Measurements from ENCODE around the gene ADCY3. TPM values are rescaled to one million over a fixed set of nuclear protein-coding genes. Genes with fewer than 3 reads are reported as not detected.

The ADCY3 gene
- total RNA-seq, 1 experiment from 2014 or later, result 39.5 TPM

GRCh38 chr2:24909555-24910177, 10.4 kb downstream of the ADCY3 start:
- no peak overlapping the region for H2BK20ac ChIP-seq (ENCODE audit: low read depth, low read length, poor library complexity, severe bottlenecking)
- no peak overlapping the region for H3K18ac ChIP-seq (ENCODE audit: insufficient read length, low read depth, low read length)
- no peaks in the 10 kb centered on the region for H3K23me2 ChIP-seq (ENCODE audit: insufficient read length, low read depth, low read length, poor library complexity, severe bottlenecking)
- no peak for TF ChIP-seq CTCF (conservative IDR thresholded peaks at IDR 0.05)
- no peak overlapping the region for H3K4ac ChIP-seq (ENCODE audit: low read depth, low read length)
- H3K56ac ChIP-seq (ENCODE audit: insufficient read length, low read depth, low read length), result no peak overlapping the region
- H4K91ac ChIP-seq (ENCODE audit: insufficient read length, low read depth, low read length), result no peak overlapping the region
- H2BK15ac ChIP-seq (ENCODE audit: low read depth, low read length), result no peak overlapping the region
- no peak overlapping the region for H3K4me2 ChIP-seq (ENCODE audit: insufficient read depth, insufficient read length, low read length)
- no peak overlapping the region for H2BK12ac ChIP-seq (ENCODE audit: insufficient read length, low read depth, low read length)
- H3K79me1 ChIP-seq (ENCODE audit: insufficient read depth, low read depth, low read length, poor library complexity, severe bottlenecking), result no peaks in the 10 kb centered on the region
- Mint-ChIP-seq H3K9me3 (peaks cover 0 to 7% of the 10 kb centered on the region in 2 experiments; a peak in 3 of 5 replicates), H3K27me3 (ENCODE audit: low read depth) (no peaks in the 10 kb centered on the region; the same call in 1 of the 2 replicates), H3K4me1 (peaks cover 6 to 9% of the 10 kb centered on the region in 2 experiments; a peak in 3 of 4 replicates), H3K36me3 (ENCODE audit: insufficient read depth in 1 of 3, low read depth in 3 of 3) (peaks cover 23 to 33% (median 25%) of the 10 kb centered on the region in 3 experiments), H3K27ac (no peak overlapping the region), H3K4me3 (no peak overlapping the region)
- H2AFZ ChIP-seq (ENCODE audit: low read length), result no peak overlapping the region
- no peak overlapping the region for H3T11ph ChIP-seq (ENCODE audit: low read length)
- no peak overlapping the region for H2AK5ac ChIP-seq (ENCODE audit: insufficient read length, low read length)
- H2BK120ac ChIP-seq (ENCODE audit: low read depth, low read length, poor library complexity, severe bottlenecking), result no peak overlapping the region
- no peak overlapping the region for H3K9ac ChIP-seq (ENCODE audit: extremely low read depth, insufficient read length, low read length)
- no peak for DNase-seq
- H3K14ac ChIP-seq (ENCODE audit: insufficient read depth, low read length), result no peak overlapping the region
- no CpG with 5 or more reads among the region's 5 CpGs for WGBS (ENCODE audit: extremely low coverage, insufficient read length, low lambda C conversion rate)
- no peaks in the 10 kb centered on the region for H4K20me1 ChIP-seq (ENCODE audit: control insufficient read depth, insufficient read depth, insufficient read length)
- no peak overlapping the region for H4K5ac ChIP-seq (ENCODE audit: insufficient read length, low read depth, low read length)
- H3K79me2 ChIP-seq (ENCODE audit: insufficient read depth, low read length), result no peaks in the 10 kb centered on the region
- H3K27ac ChIP-seq (ENCODE audit: insufficient read length, low read depth, low read length), result no peak overlapping the region
- H2BK5ac ChIP-seq (ENCODE audit: insufficient read length, low read length), result no peak overlapping the region
- H3K23ac ChIP-seq (ENCODE audit: insufficient read length, low read depth, low read length), result no peak overlapping the region
- no peak overlapping the region for H4K8ac ChIP-seq (replicated peaks; ENCODE audit: insufficient read length, low read depth, low read length)
- H3K27me3 ChIP-seq (ENCODE audit: insufficient read depth, low read length), result no peaks in the 10 kb centered on the region
- no peaks in the 10 kb centered on the region for H3K9me3 ChIP-seq (ENCODE audit: control insufficient read depth, low read depth, low read length)
- no peaks in the 10 kb centered on the region for H3K4me1 ChIP-seq (ENCODE audit: insufficient read depth, low read length)

All from H9 (cell line).